Measurements from ENCODE around the gene TTC28.
"Not testable (repeated sequence)": the region's sequence is repeated elsewhere in the genome, so short reads cannot be mapped to it uniquely, and the experiment has no call there.

TTC28 gene

GRCh38 chr22:28220626-28221363 is 458.8 kb downstream of the TTC28 start:
- no peak for DNase-seq

DNA sequence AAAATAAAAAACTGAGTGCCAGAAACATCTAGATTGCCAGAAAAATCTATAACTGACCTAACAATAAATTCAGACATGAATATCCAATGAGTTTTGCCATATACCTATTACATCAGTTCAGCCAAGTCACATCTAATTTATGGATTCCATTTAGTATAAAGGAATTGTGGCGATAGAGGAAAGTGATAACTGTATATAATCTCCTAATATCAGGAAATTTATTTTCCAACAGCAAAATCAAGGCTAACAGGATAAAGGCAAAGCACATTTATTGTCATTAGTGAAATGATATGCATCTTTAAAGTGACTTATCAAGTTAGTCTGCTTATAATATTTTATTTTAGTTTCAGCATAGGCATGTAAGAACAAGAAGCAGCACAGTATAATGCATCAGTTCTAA is 462.4 kb downstream of the TTC28 start:
- no peak for DNase-seq

DNA sequence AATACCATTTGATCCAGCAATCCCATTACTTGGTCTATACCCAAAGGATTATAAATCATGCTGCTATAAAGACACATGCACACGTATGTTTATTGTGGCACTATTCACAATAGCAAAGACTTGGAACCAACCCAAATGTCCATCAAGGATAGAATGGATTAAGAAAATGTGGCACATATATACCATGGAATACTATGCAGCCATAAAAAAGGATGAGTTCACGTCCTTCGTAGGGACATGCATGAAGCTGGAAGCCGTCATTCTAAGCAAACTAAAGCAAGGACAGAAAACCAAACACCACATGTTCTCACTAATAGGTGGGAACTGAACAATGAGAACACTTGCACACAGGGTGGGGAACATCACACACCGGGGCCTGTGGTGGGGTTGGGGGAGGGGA is 464.9 kb downstream of the TTC28 start:
- DNase-seq: not testable (repeated sequence)

GRCh38 chr22:28209457-28209856 is 470.2 kb downstream of the TTC28 start:
- DNase-seq: not testable (repeated sequence)

DNA sequence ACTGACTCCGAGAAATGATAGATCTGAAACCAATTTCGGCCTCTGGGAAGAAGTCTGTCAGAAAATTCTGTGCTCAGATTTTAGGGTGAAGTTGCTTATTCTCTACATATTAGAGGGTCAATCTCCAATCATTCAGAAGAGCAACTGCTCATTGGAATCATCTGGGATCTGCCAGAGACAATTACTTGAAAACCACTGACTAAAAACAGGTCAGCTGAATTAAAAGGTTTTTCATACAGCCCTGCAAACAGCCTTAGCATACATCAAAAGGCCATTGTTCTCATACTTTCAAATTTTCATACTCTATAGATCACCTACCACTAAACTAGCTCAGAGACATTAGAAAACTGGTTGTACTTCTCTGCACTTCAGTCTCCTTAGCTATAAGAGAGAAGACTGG is 470.9 kb downstream of the TTC28 start:
- DNase-seq: no peak

- no peak for DNase-seq
Observed at GRCh38 chr22:28208036-28208435, 471.6 kb downstream of the TTC28 start.

DNA sequence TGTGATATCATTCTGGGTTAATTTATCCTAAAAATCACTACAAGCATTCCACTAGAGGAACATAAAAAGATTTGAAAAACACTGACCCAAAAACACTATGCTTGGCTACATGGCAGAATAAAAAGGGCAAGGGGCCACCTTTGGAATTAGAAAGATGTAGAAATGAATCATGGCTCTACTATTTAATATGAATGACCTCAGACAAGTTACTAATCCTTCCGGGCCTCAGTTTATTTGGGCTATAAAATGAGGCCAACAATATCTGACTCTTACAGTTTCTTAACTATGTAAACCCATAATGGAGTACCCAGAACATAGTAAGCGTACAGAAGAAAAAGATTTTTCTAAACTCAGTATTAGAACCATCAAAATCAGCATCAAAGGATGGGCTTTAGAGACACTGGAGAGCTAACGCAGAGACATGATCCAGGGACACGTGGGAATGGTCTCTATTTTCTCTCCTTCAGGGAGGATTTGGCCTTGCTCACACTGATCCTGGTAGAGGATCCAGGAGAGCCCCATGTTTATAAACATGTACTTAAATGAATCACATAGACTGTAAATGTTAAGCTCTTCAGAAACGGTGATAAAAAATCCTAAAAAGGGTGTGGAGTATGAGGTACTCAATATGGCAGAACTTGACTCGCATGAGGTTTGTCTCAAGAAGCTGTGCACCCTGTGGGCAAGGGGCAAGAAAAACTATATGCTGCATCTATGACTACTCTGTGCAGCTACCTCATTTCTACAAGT is 472.2 kb downstream of the TTC28 start:
- DNase-seq: no peak

GRCh38 chr22:28205926-28206325 is 473.7 kb downstream of the TTC28 start:
- DNase-seq: no peak

- no peak for DNase-seq
Observed at GRCh38 chr22:28204382-28204781, 475.3 kb downstream of the TTC28 start.

DNA sequence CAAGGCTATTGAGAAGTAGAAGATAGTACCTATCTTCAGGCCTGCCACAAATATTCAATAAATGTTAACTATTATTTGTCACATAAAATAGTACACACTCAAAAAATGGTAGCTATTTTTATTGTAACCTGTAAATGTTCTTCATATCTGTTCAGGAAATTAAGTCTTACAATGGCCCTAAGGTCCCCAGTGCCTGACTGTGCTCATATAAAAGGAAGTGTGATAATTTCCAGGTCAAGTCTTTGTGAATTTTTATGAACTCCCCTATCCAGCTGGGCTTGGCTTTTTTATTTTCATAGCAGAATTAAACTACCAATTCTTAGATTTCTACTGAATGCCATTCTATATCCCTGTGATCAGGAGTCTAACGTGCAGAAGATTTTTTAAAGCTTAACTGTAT is 476.4 kb downstream of the TTC28 start:
- DNase-seq: no peak

GRCh38 chr22:28198692-28199091 is 480.9 kb downstream of the TTC28 start:
- DNase-seq: no peak

DNA sequence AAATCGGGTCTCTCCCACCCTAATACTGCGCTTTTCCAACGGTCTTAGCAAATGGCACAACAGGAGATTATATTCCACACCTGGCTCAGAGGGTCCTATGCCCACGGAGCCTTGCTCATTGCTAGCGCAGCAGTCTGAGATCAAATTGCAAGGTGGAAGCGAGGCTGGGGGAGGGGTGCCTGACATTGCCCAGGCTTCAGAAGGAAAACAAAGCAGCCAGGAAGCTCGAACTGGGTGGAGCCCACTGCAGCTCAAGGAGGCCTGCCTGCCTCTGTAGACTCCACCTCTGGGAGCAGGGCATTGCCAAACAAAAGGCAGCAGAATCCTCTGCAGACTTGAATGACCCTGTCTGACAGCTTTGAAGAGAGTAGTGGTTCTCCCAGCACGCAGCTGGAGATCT is 488.1 kb downstream of the TTC28 start:
- not testable (repeated sequence) for DNase-seq

DNA sequence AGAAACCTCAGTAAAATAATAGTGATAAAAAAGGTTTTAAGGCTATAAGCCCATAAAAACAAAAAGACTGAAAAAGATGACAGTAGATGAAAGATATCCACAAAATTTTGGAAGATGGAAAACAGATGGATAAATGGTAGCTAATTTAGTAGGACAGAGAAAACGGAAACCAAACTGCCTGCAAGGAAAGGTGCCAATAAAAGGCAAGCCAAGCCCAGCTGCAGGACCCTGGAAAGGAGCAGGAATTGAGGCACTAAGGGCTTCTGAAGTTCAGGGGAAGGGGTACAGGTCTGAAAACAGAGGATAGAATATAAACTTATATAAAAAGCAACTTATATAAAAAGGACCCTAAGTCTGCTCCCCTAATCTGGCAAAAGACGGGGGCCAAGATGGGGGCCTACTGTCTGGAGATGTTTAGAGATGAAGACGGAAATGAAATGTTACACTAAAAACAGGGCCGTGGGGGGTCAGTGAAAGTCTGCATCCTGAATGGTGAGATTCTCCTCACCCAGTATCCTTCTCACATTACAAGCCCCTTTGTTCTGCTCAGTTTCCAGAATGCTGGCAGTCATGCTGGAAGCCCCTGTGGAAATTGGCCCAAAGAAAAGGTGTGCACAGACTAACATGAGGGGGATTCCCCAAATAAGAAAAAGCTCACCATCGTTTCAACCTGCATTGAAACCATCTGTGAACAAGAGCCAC is 491.3 kb downstream of the TTC28 start:
- no peak for DNase-seq

GRCh38 chr22:28187612-28188011 is 492.0 kb downstream of the TTC28 start:
- no peak for DNase-seq

GRCh38 chr22:28186641-28187040 is 493.0 kb downstream of the TTC28 start:
- no peak for DNase-seq

DNA sequence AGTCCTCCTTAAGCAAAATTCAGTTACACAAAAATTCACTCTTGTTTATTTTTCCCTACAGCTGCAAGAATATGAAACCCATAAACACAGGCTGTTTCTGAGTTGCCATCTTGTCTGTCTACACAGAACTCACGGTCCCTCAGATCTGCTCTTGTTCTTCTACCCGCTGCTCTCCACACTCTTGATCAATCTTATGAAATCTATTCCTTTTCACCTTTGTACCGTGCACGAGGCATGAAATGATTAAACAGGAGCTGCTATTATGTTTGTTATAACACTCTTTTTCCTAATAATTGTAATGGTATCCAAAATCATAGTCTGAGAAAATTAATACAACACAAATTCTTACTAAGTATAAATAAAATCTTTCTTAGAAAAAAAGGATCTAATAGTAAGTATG is 494.5 kb downstream of the TTC28 start:
- no peak for DNase-seq

DNA sequence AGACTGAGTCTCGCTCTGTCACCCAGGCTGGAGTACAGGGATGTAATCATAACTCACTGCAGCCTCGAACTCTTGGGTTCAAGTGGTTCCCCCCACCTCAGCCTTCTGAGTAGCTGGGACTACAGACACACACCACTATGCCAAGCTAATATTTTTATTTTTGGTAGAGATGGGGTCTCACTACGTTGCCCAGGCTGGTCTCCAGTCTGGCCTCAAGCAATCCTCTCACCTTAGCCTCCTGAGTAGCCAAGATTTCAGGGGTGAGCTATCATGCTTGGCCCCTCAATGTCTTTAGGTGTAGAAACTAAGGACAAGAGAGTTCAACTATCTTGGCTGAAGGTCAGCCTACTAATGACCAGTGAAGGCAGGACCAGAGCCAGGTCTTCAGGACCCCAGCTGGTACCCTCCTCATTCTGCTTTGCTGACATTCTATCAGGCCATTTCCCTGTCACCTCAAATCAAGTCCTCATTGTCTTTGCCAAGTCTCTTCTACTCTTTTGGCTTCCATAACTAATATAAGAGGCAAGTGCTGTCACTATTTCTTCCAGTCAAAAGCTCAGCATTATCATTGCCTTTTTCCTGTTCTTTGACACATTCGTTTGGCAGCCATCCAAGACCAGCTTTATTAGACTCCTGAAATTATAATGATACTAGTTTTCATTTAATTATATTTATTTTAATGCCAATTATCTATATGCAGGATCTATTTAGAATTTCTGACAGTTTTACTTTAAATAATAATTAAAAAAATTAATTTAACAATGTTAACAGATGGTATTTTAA is 496.4 kb downstream of the TTC28 start:
- peak; percentile 53 for DNase-seq

DNA sequence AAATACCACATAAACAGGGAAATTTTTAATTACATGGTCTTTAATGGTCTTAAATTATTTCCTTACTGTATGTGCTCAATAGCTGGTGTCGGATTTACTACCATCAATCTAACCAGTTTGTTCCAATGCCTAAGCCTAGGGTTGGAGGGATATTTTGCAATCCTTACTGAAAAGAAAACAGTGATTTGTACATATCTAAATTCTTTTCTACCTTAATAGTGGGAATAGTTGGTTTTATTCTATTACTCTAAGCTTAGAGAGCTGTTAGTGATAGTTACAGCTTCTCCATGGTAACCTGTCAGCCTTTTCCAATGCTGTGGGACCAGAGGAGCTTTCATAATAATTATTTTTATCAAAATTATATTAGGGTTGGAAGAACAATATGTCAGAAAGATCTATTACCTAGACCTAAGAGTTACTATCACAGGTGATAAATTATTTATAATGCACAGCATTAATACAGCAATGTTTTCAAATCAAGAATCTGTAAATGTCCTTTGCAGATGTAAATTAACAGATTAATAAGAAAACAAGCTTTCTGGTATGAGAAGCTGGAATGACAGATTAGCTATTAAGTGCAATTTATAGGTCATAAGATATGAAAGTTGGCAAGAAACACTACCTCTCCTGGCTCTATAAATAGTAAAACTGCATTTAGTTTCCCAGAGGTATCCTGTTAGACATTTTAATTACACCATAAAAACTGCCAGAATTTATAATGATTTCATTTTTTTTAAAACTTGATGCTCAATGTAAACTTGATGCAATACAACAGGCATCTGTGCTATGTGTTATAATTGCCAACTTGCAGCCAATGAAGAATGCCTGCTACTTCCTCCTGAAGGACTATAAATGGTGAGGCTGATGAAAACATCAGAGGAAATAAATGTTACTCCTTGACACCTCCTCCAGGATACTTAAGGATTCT is 498.6 kb downstream of the TTC28 start:
- DNase-seq: no peak

GRCh38 chr22:28179392-28179791 is 500.2 kb downstream of the TTC28 start:
- no peak for DNase-seq

DNA sequence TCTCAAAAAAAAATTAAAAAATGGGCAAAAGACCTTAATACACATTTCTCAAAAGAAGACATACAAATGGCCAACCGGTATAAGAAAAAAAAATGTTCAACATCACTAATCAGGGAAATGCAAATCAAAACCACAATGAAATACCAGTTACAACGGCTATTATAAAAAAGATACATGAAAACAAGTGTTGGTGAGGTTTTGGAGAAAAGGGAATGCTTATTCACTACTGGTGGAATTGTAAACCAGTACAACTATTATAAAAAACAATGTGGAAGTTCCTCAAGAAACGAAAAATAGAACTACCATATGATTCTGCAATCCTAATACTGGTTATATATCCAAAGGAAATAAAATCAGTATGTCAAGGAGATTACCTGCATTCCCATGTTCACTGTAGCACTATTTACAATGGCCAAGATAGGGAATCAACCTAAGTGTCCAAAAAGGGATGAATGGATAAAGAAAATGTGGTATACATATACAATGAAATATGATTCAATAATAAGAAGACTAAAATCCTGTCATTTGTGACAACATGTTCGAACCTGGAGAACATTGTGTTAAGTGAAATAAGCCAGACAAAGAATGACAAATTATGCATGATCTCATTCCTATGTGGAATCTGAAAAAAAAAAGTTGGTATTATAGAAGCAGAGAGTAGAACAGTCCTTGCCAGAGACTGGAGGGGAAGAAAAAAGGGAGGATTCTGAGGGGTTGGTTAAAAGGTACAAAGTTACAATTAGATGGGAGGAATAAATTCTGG is 503.7 kb downstream of the TTC28 start:
- DNase-seq: no peak

GRCh38 chr22:28174509-28174908 is 505.1 kb downstream of the TTC28 start:
- DNase-seq: no peak

Data from NCI-H1105 (cell line).